ENCODE results near the gene ZFAND2B.

DNA sequence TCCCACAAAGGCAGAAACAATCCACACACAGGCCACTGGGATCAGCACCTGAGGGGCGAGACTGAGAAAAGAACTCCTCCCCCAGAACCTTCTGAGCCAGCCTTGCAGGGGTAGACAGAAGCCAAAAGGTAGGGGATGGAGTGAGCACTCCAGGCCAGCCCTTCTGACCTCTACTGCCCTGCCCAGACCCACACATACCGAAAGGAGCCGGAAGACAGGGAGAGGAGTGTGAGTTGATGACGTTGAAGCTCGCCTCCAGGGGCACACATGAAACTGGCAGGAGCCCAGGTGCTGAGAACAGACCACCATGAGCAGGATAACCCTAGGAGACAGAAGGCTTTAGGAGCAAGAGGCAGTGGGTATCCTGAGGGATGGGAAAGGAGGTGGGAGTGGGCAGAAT is 38.6 kb upstream of the ZFAND2B start:
- no peak for TF ChIP-seq POLR2A (IDR thresholded peaks at IDR 0.05; ENCODE audit: low read length)
- TF ChIP-seq GATA1 (IDR thresholded peaks at IDR 0.05; ENCODE audit: low read depth, low read length) = no peak

Data from erythroblast (primary cell).